NB4 (cell line): Measurements from ENCODE around the gene SAE1.

Experiments
- MAX ChIP-seq: IDR thresholded peaks from 2 replicates; pipeline ENCODE4 v1.6.1; 2011; ENCODE audit warnings: low read depth, low read length
- POLR2A ChIP-seq: IDR thresholded peaks from 2 replicates; pipeline ENCODE4 v1.6.1; 2011; ENCODE audit warnings: mild to moderate bottlenecking; ENCODE audit not compliant: insufficient read length; ENCODE audit errors: extremely low read depth
- TF ChIP-seq, protein P1 (sequence below): IDR thresholded peaks from one replicate; pipeline ENCODE4 v1.5.1; 2012; ENCODE audit warnings: low read depth, low read length

DNA sequence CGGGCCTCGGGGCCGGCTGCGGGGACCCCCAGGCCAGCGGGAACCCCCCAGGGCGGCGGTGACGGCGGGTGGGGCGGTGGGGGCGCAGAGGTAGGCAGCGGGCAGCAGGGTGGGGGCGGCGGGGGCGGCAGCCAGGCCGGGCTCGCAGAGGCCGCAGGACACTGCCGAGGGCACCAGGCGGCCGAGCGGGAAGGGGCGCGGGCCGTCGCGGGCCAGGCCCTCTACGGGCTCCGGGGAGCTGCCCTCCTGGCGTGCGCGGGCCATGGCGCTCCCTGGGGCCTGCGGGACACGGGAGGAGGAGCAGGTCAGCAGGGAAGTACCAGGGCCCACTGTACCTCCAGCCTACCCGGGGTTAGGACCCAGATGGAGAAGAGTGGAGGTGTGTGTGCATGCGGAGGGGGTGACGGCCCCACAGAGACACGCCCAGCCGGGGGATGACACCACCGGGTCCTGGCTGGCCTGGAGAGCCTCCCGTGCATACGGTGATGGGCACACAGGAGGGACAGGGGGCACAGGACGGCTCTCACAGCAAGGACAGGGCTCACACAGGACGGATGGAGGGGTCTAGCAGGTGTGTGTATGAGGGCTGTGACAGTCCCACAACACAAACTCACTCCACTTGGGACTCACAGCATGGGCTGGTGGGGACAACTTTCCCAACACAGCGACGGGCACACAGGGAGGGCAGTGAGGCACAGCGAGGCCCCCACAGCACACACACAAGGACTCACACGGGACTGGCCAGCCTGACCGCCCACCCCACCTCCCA lies 97.7 kb downstream of the SAE1 start:
- TF ChIP-seq, protein P1, sequence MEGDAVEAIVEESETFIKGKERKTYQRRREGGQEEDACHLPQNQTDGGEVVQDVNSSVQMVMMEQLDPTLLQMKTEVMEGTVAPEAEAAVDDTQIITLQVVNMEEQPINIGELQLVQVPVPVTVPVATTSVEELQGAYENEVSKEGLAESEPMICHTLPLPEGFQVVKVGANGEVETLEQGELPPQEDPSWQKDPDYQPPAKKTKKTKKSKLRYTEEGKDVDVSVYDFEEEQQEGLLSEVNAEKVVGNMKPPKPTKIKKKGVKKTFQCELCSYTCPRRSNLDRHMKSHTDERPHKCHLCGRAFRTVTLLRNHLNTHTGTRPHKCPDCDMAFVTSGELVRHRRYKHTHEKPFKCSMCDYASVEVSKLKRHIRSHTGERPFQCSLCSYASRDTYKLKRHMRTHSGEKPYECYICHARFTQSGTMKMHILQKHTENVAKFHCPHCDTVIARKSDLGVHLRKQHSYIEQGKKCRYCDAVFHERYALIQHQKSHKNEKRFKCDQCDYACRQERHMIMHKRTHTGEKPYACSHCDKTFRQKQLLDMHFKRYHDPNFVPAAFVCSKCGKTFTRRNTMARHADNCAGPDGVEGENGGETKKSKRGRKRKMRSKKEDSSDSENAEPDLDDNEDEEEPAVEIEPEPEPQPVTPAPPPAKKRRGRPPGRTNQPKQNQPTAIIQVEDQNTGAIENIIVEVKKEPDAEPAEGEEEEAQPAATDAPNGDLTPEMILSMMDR = no peak
- TF ChIP-seq POLR2A (no peak), MAX (peak; percentile 77)
